Measurements from ENCODE around the gene FHL2.

FHL2 gene

GRCh38 chr2:105317937-105318336 is 80.9 kb downstream of the FHL2 start:
- DNase-seq (ENCODE audit: low read depth, low spot score), result no peak

- no peak for DNase-seq (ENCODE audit: low read depth, low spot score)
These were observed 83.5 kb downstream of the FHL2 start for GRCh38 chr2:105315314-105315713.

DNA sequence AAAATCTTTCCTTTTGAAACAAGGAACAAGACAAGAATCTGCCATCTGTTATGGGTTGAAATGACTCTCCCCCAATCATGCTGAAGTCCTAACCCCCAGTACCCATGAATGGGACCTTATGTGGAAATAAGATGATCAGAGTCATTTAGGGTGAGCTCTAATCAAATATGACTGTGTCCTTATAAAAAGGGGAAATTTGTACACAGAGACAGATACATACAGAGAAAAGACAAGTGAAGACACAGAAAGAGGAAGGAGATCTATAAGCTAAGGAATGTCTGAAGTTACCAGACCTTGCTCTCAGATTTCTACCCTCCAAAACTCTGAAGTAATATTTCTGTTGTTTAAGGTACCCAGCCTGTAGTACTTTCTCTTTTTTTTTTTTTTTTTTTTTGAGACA is 85.0 kb downstream of the FHL2 start:
- no peak for DNase-seq (ENCODE audit: low read depth, low spot score)

Data from ELF-1 (cell line).